Measurements from ENCODE around the gene PHC3.

PHC3 gene

GRCh38 chr3:170128259-170128976 lies 53.1 kb downstream of the PHC3 start:
- TF ChIP-seq POLR2AphosphoS5 (IDR thresholded peaks at IDR 0.05; ENCODE audit: low read depth, low read length) (no peak), REST (IDR thresholded peaks at IDR 0.05; ENCODE audit: insufficient read depth in 1 of 2, low read depth in 2 of 2, low read length in 2 of 2) (no peak), TAF1 (IDR thresholded peaks at IDR 0.05; ENCODE audit: borderline replicate concordance, insufficient read depth, low read length) (no peak), SIN3A (IDR thresholded peaks at IDR 0.05; ENCODE audit: borderline replicate concordance, insufficient read depth, low read length) (no peak), FOXP2 (optimal IDR thresholded peaks at IDR 0.05; ENCODE audit: borderline replicate concordance, extremely low read depth, extremely low read length, insufficient read depth) (no peak)

GRCh38 chr3:170117134-170117533 lies 64.4 kb downstream of the PHC3 start:
- TF ChIP-seq TAF1 (IDR thresholded peaks at IDR 0.05; ENCODE audit: borderline replicate concordance, insufficient read depth, low read length), result no peak
- no peak for TF ChIP-seq FOXP2 (optimal IDR thresholded peaks at IDR 0.05; ENCODE audit: borderline replicate concordance, extremely low read depth, extremely low read length, insufficient read depth)
- no peak for TF ChIP-seq REST (IDR thresholded peaks at IDR 0.05; ENCODE audit: insufficient read depth in 1 of 2, low read depth in 2 of 2, low read length in 2 of 2)
- no peak for TF ChIP-seq POLR2AphosphoS5 (IDR thresholded peaks at IDR 0.05; ENCODE audit: low read depth, low read length)
- no peak for TF ChIP-seq SIN3A (IDR thresholded peaks at IDR 0.05; ENCODE audit: borderline replicate concordance, insufficient read depth, low read length)

- TF ChIP-seq POLR2AphosphoS5 (IDR thresholded peaks at IDR 0.05; ENCODE audit: low read depth, low read length), result no peak
- TF ChIP-seq FOXP2 (optimal IDR thresholded peaks at IDR 0.05; ENCODE audit: borderline replicate concordance, extremely low read depth, extremely low read length, insufficient read depth), result no peak
- TF ChIP-seq REST (IDR thresholded peaks at IDR 0.05; ENCODE audit: insufficient read depth in 1 of 2, low read depth in 2 of 2, low read length in 2 of 2), result no peak
These were observed 70.3 kb downstream of the PHC3 start for GRCh38 chr3:170111147-170111771.

GRCh38 chr3:170109579-170110293 lies 71.8 kb downstream of the PHC3 start:
- TF ChIP-seq TAF1 (IDR thresholded peaks at IDR 0.05; ENCODE audit: borderline replicate concordance, insufficient read depth, low read length) (no peak), REST (IDR thresholded peaks at IDR 0.05; ENCODE audit: insufficient read depth in 1 of 2, low read depth in 2 of 2, low read length in 2 of 2) (no peak), SIN3A (IDR thresholded peaks at IDR 0.05; ENCODE audit: borderline replicate concordance, insufficient read depth, low read length) (no peak), FOXP2 (optimal IDR thresholded peaks at IDR 0.05; ENCODE audit: borderline replicate concordance, extremely low read depth, extremely low read length, insufficient read depth) (no peak), POLR2AphosphoS5 (IDR thresholded peaks at IDR 0.05; ENCODE audit: low read depth, low read length) (no peak)
